Left cardiac atrium (tissue), 4 donors: ENCODE data around the gene TGFBR2. TPM values are rescaled to one million over a fixed set of nuclear protein-coding genes. Genes with fewer than 3 reads are reported as not detected.

ENCODE experiments used
- ATAC-seq, 2 donors: fragments of 200-7000 bp; cut with Tn5 transposase; one replicate each; pipeline ENCODE4 v1.9.1; 2020; ENCODE audit warnings: mild to moderate bottlenecking in 2 of 2, moderate library complexity in 2 of 2
- DNase-seq: peaks from one replicate; pipeline ENCODE4 v3.0.0-alpha.2; 2020
- intact Hi-C, 2 donors: fragments of 100-400 bp; cut with DNase I; formaldehyde crosslinking; loops; one replicate each; pipeline versions ENCODE4 v1.14.1 to v1.15.1; 2022 to 2023
- total RNA-seq, 2 donors: library from RNA; stranded (reverse); fragmentation: NEBNext Ultra II Directional; extraction: Animal tissue kit (Norgen Biotek cat#: 25700); gene quantifications; one replicate each; pipeline ENCODE4 v1.2.1, GENCODE V29; 2021
- donor health status: DM: no; HTN: yes; CAD: no.
- donor health status: DM: no; HTN: yes; CAD: no; lungs with severe emphysema.
- donor health status: DM: yes; HTN: yes; CAD: no.
- donor health status: Dilated cardiomyopathy.

TGFBR2 gene
- total RNA-seq, 2 donors from 2014 or later = 234 to 243 TPM

DNA sequence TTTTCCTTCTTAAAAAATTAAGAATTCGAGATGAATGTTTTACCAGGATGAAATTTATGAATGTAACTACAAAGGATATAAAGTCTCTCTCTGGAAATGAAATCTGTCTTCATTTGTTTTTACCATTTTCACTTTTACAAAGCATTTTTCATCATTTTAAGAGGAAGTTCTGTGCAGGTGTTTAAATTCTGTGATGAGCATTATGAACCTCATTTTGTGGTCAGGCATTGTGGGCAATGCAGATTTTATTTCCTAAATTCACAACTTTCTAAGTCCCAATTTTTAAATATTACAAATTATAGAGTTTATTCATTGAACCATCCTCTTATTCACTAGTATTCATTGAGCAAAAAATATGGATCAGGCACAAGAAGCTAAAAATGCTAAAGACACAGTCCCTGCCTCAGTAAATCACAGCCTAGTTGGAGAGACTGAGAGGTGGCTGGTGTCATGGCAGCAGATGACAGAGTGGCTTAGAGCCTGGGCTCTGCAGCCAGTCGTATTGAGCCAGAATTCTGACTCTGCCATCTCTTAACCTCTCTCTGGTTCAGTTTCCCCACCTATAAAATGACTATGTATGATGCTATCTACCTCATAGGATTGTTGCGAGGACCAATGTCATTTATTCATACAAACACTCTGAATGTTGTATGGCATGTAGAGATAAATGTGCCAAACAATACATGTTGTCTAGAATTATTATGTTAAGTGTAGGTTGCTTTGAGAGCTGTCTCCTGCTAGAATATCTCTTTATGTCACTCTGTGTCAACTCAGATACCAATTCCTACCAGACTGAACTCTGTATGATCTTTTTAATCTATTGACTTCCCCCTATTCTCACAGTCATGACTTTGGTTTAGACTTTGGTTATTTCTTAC lies 7.5 kb upstream of the TGFBR2 start:
- ATAC-seq (no peak), DNase-seq (no peak)
- intact Hi-C loops = no loop called here

DNA sequence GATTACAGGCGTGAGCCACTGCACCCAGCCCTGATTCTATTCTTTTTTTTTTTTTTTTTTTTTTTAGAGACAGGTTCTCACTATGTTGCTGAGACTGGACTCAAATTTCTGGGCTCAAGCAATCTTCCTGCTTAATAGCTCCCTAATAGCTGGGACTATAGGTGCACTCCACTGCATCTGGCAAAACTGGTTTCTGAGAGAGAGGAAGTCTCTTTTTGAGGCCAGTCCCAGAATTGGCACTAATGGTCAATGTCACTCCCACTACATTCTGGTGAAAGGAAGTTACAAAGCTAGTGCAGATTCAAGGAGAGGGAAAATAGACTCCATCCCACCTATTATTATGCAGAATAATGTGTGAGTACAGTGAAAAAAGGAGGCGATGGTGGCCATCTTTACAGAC lies 5.8 kb upstream of the TGFBR2 start:
- intact Hi-C loops = no loop called here
- DNase-seq (no peak), ATAC-seq (peak in 1 of 2 donors; percentile 42)

DNA sequence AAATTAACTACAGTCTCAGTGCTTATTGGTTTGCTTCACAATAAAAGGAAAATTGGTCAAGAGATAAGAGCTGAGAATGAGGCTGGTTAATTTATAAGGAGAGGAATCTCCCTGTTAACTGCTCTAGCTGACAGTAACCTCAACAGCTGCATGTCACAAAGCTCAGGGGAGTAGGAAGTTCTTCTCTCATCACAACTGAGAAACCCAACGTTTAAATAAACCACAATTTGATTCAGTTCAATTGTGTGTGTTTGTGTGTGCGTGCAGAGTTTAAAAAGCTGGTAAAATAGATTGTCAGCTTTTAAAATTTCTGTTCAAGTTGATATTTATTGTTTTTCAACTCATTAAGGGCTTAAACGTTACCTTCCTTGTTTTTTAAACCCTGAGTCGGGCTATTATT lies 3.5 kb upstream of the TGFBR2 start:
- intact Hi-C loops = no loop called here
- DNase-seq = no peak
- ATAC-seq = no peak

DNA sequence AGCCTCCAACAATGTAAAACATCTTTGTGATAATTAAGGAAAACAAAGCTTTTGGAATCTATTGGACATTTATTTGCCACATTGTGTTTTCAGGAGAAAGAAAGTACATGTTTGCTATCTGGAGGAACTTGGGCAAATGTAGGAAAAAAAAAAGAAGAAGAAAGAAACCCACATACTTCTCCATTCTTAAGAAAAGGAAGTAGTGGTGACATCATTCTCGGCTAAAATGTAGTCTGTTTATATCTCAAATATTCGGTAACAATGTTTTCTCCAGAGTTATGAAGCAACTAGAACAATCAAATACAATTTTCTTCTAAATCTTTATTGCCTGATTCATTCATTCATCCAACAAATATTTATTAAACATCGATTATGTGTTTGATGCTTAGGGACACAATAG lies 2.3 kb upstream of the TGFBR2 start:
- no peak for ATAC-seq
- intact Hi-C loops = no loop called here
- no peak for DNase-seq

DNA sequence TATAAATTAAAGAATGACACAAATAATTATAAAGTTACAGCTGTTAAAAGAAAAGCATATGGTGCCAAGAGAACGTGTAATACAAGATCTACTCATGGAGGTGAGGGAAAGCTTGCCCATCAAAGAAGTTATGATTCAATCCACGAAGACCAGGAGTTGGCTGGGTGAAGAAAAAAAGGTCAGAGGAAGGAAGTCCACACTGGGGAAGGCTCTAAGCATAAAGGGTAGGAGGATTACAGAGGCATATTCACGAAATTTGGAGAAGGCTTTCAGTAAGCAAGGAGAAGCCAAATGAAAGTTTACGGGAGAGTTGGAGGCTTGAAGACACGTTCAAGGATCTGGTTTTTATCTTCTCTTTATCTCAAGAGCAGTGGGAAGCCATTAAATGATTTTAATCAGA lies 1.8 kb upstream of the TGFBR2 start:
- DNase-seq = no peak
- intact Hi-C loops = no loop called here
- no peak for ATAC-seq

DNA sequence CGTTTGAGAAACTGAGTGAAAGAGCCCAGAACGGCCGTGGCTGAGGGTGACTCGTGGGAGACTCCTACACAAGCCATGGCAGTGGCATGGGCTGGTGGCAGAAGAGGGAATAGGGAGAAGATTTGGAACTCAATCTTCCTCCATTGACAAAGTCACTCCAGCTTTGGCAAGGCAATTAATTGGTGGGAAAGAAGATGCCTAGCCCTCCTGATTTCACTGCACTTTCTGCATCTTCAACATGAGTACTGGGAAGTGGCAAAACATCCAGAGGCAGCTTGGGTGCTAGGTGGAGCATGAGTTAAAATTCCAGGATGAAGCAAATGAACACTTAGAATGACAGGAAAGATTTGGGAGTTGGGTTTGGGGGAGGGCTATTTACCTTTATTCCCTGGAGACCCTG lies 1.4 kb upstream of the TGFBR2 start:
- DNase-seq (no peak), ATAC-seq (no peak)
- intact Hi-C loops = loop anchor here in 1 of 2 donors (5.0 kb wide), 3 partner anchors 88 to 163 kb away; no protein-coding TSS in a partner anchor

GRCh38 chr3:30605706-30606300 lies 598 bp upstream of the TGFBR2 start:
- intact Hi-C loops = loop anchor here in 1 of 2 donors (5.0 kb wide), 3 partner anchors 89 to 164 kb away; no protein-coding TSS in a partner anchor
- ATAC-seq (no peak), DNase-seq (no peak)

GRCh38 chr3:30607032-30607833 lies 832 bp downstream of the TGFBR2 start:
- intact Hi-C loops = loop anchor here in 1 of 2 donors (5.0 kb wide), 3 partner anchors 90 to 165 kb away; no protein-coding TSS in a partner anchor
- DNase-seq = peak; percentile 83
- ATAC-seq = peak; percentile 50 to 67

DNA sequence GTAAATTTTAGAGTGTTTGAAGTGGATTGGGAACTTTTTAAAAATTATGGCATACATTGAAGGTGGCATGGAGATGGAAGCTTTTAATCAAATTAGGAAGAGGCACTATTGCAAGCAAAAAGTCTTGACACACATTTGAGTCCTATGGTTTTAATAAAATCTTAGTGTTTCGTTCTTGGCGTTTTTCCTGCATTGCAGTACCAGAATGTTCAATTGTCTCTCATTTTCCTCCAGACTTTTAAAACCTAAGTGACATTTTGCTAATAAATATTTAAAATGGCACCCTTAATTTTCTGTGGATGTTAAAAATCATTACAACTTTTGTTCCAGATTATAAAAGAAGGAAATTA lies 2.2 kb downstream of the TGFBR2 start:
- no peak for DNase-seq
- ATAC-seq = no peak
- intact Hi-C loops = loop anchor here in 1 of 2 donors (5.0 kb wide), 3 partner anchors 91 to 166 kb away; no protein-coding TSS in a partner anchor

DNA sequence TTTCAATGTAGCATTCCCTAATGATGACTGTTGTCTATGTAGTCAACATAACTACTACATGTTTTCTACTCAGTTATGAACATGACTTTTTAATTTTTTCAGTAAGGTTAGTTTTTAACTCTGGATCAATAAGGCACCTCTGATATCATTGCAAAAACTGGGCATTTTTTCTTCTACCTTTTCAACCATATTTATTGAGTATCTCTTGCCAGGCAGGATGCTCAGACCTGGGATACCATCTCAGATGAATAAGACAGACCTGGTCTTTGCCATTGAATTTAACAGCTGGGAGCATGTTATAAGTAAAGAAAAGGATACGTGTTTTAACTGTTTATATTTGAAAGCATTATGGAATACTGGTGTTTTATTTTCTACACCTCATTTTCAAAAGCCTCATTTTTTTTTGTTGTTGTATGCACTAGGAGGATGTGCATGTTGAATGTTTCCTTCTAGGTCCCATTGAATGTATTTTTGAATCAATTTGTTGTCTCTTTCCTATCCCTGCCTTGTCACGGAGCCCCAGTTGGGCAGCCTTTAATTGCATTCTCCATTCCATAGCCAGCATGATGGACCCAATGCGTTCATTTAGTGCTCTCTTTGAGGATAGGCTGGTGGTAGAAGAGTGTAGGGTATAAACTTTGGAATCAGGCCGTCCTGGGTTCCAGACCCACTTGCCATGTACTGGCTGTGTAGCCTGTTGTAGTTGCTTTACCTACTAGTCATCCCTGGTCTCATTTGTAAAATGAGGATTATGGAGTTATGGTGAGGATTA lies 3.7 kb downstream of the TGFBR2 start:
- intact Hi-C loops = loop anchor here in 1 of 2 donors (5.0 kb wide), 4 partner anchors 82 to 168 kb away; no protein-coding TSS in a partner anchor
- no peak for ATAC-seq
- DNase-seq = no peak

GRCh38 chr3:30610702-30611368 lies 4.4 kb downstream of the TGFBR2 start:
- no peak for ATAC-seq
- intact Hi-C loops = loop anchor here in 1 of 2 donors (5.0 kb wide), 1 partner anchor 81 kb away; no protein-coding TSS in a partner anchor
- no peak for DNase-seq

DNA sequence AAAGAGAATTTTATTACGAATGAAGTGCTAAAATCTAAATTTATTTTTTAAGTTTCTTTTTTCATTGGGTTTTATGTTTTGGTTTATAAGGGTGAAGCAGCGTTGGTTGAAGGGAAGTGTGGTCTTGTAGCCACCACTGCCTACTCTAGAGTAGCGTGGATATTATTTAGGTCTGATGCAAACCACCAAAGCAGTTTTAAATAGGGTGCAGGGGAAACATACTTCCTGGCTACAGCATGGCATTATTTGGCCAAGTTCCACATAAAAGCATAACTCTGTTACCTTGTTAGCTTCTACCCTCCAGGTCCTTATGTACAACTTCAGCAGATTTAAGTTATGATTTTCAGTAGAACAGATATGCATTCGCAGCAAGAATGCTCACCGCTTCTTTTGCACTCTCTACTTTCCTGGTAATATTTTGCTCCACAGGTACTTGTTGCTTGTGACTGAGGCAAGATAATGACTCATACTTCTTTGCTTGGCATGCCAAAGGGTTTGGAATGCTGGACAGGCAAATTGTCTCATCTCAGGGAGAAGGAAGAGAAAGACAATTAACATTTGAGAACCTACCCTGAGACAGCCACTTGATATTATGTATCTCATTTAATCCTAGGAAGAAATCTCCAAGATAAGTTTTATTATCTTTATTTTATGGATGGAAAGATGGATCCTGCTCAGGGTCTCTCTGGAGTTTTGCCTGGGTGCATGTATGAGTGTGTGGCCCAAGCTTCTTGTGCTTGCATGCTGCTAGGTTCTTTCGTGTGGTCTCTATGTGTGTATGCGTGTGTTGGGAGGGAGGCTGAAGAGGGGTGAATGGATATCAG lies 5.4 kb downstream of the TGFBR2 start:
- peak in 1 of 2 donors; percentile 39 for ATAC-seq
- intact Hi-C loops = loop anchor here in 1 of 2 donors (5.0 kb wide), 1 partner anchor 80 kb away; no protein-coding TSS in a partner anchor
- DNase-seq = no peak

DNA sequence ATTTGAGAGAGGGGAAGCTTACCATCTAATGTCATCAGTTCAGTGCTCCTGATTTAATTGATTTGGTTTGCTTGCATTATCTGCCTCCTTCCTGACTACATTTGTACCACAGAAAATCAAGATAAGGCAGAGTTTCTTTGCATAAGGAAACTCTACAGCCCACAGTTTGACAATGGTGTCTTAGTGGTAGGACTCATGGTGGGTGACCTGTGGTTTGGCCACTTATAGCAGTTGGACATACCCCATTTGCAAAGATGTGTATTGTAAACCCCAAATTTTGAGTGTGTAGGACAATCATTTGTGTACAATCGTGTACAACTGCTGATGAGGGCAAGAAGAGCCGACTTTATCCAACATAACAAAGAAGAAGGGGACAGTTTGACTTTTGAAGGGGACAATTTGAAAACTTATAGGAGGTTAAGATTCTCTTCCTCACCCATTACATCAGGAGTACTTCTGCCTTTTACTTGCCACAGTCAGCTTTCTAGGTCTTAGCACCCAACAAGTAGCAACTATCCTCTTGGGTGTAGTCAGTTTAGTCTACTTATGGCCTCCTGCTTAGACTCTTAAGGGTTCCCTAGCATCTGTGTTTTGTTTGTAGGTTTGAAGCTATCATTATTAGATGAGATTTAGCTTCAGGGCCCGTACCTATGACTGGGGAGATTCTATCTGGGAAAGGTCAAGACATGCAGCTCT lies 6.2 kb downstream of the TGFBR2 start:
- peak in 1 of 2 donors; percentile 21 for ATAC-seq
- intact Hi-C loops = loop anchor here in 1 of 2 donors (5.0 kb wide), 1 partner anchor 80 kb away; no protein-coding TSS in a partner anchor
- no peak for DNase-seq

DNA sequence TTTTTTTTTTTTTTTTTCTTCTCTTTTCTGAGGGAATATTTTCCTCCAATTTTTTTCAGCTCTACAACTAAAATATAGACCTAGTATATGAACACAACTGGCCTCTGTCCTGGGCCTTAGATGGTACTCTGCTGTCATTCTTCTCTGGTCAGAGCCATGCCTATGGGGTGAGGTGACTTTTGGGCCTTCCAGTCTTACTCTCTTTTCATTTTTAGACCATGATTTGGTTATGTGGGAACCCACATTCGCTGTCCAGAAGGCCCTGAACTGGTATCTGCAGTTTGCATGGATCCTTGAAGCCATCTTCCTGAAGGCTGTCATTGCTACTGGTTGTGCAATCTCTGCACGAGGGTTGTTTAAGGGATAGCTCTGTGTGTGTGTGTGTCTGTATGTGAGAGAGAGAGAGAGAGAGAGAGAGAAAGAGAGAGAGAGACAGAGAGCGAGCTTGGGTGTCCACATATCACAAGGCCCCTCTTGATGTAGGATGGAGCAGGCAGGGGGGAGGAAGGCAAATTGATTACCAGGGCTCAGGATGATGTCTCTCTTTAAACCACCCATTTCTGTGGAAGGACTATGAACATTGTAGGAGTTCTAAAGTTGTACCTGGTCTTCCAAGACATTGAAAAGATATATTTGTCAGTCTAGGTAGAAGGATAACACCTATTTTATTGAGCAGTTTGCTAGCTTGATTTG lies 6.9 kb downstream of the TGFBR2 start:
- ATAC-seq (peak; percentile 22 to 27), DNase-seq (no peak)
- intact Hi-C loops = loop anchor here in 1 of 2 donors (5.0 kb wide), 1 partner anchor 79 kb away; no protein-coding TSS in a partner anchor

GRCh38 chr3:30614373-30614772 lies 8.0 kb downstream of the TGFBR2 start:
- no peak for ATAC-seq
- intact Hi-C loops = loop anchor here in 1 of 2 donors (5.0 kb wide), 1 partner anchor 78 kb away; no protein-coding TSS in a partner anchor
- DNase-seq = no peak

DNA sequence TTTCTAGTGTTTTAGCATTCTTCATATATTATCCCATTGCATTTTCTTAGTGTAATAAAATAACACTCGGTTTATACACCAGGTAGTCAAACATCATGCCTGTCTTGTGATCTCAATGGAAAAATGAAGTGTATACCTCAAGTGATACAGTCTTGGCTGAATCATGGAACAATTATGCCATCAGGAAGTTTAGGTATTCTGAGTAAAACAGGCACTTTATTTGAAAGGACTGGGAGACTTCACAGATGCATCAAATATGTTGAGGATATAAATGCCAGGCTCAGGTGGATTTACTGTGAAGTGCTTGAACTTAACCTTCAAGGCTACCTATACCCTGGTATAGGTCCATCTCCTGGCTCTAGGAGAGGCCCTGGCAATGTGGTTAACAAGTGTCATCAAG lies 8.5 kb downstream of the TGFBR2 start:
- ATAC-seq = no peak
- intact Hi-C loops = loop anchor here in 1 of 2 donors (5.0 kb wide), 1 partner anchor 77 kb away; no protein-coding TSS in a partner anchor
- no peak for DNase-seq
